ENCODE data around the gene TBC1D10B.

TBC1D10B gene

GRCh38 chr16:30372038-30372712 is 1.9 kb upstream of the TBC1D10B start:
- no peak for DNase-seq (ENCODE audit: low read depth)

GRCh38 chr16:30371248-30371816 is 1.0 kb upstream of the TBC1D10B start:
- DNase-seq (ENCODE audit: low read depth): no peak

GRCh38 chr16:30369938-30370455 is 297 bp downstream of the TBC1D10B start:
- DNase-seq (ENCODE audit: low read depth): no peak

GRCh38 chr16:30369091-30369937 is 980 bp downstream of the TBC1D10B start:
- no peak for DNase-seq (ENCODE audit: low read depth)

- DNase-seq (ENCODE audit: low read depth): no peak
Measured at GRCh38 chr16:30368792-30369090, 1.6 kb downstream of the TBC1D10B start.

GRCh38 chr16:30368122-30368791 is 2.0 kb downstream of the TBC1D10B start:
- no peak for DNase-seq (ENCODE audit: low read depth)

- DNase-seq (ENCODE audit: low read depth): no peak
Measured at GRCh38 chr16:30367349-30368009, 2.8 kb downstream of the TBC1D10B start.

- no peak for DNase-seq (ENCODE audit: low read depth)
Measured at GRCh38 chr16:30366511-30366910, 3.8 kb downstream of the TBC1D10B start.

GRCh38 chr16:30365200-30365599 is 5.1 kb downstream of the TBC1D10B start:
- DNase-seq (ENCODE audit: low read depth): no peak

- DNase-seq (ENCODE audit: low read depth): no peak
Measured at GRCh38 chr16:30361180-30361579, 9.1 kb downstream of the TBC1D10B start.

- no peak for DNase-seq (ENCODE audit: low read depth)
Measured at GRCh38 chr16:30359871-30360170, 10.5 kb downstream of the TBC1D10B start.

GRCh38 chr16:30358990-30359870 is 11.1 kb downstream of the TBC1D10B start:
- no peak for DNase-seq (ENCODE audit: low read depth)

- DNase-seq (ENCODE audit: low read depth): no peak
Measured at GRCh38 chr16:30358577-30358936, 11.7 kb downstream of the TBC1D10B start.

GRCh38 chr16:30357715-30358576 is 12.3 kb downstream of the TBC1D10B start:
- no peak for DNase-seq (ENCODE audit: low read depth)

GRCh38 chr16:30357085-30357714 is 13.1 kb downstream of the TBC1D10B start:
- DNase-seq (ENCODE audit: low read depth): no peak

GRCh38 chr16:30356401-30357084 is 13.8 kb downstream of the TBC1D10B start:
- no peak for DNase-seq (ENCODE audit: low read depth)

GRCh38 chr16:30355954-30356308 is 14.4 kb downstream of the TBC1D10B start:
- no peak for DNase-seq (ENCODE audit: low read depth)

GRCh38 chr16:30355144-30355953 is 14.9 kb downstream of the TBC1D10B start, which contains the start of gene CD2BP2:
TSS of gene CD2BP2 (minus strand) at chr16:30355308. CDS start at chr16:30354681, 627 bp downstream.
- DNase-seq (ENCODE audit: low read depth): peak; percentile 85

Measured in stimulated activated CD4-positive, alpha-beta T cell treated with anti-CD3 and anti-CD28 coated beads, Interleukin-2, amount 100 ng/mL, for 4 hours (primary cell).